GM12878 (cell line): ENCODE measurements around the gene TMPRSS9. TPM values are rescaled to one million over a fixed set of nuclear protein-coding genes. Genes with fewer than 3 reads are reported as not detected.

Experiments
- ATAC-seq: fragments of 200-7000 bp; cut with Tn5 transposase; 3 replicates; pipeline ENCODE4 v1.9.1; 2020; ENCODE audit warnings: mild to moderate bottlenecking, moderate library complexity
- BruUV-seq: library from RNA; stranded (reverse); fragments of 400-500 nt; replicated peaks from 2 replicates; lab custom pipeline; 2021; lab: Mats Ljungman, UMichigan
- CTCF ChIA-PET: fragments of 300-600 bp; sonication (Branson Sonifier 250); formaldehyde crosslinking; extraction: SDS; loops from one replicate; lab custom pipeline; 2021; ENCODE audit warnings: inconsistent platforms; lab: Yijun Ruan, JAX
- POLR2A ChIA-PET: fragments of 350-600 bp; formaldehyde crosslinking; extraction: SDS; loops from one replicate; lab custom pipeline; 2021; ENCODE audit warnings: inconsistent platforms; lab: Charles Lee
- RAD21 ChIA-PET: fragments of 300-600 bp; sonication (Branson Sonifier 250); formaldehyde crosslinking; loops from one replicate; lab custom pipeline; 2023; ENCODE audit warnings: antibody characterized with exemption; ENCODE audit not compliant: unreplicated experiment; lab: Charles Lee
- SMC1A ChIA-PET: fragments of 300-600 bp; sonication (Branson Sonifier 250); formaldehyde crosslinking; loops from one replicate; lab custom pipeline; 2023; ENCODE audit not compliant: unreplicated experiment, uncharacterized antibody; lab: Charles Lee
- DNase-seq: peaks from one replicate; pipeline ENCODE4 v3.0.0-alpha.2; 2011; ENCODE audit warnings: low read depth, low spot score
- FAIRE-seq: peaks from 3 replicates; lab custom pipeline; 2011; peaks lifted over from hg19 to GRCh38; lab: Jason Lieb, UNC
- H2AFZ ChIP-seq: 2 replicates; pipeline ENCODE4 v1.6.0; 2011; ENCODE audit warnings: low read depth, low read length, control low read depth; ENCODE audit not compliant: control insufficient read depth
- H3K27ac ChIP-seq: 2 replicates; pipeline ENCODE4 v1.5.1; 2011; ENCODE audit warnings: control low read depth; ENCODE audit not compliant: control insufficient read depth, insufficient read depth
- H3K27me3 ChIP-seq, 2 experiments: replicated peaks in 1 of 2; 2 replicates each; pipeline versions ENCODE4 v1.6.0 to v1.6.1; 2011; ENCODE audit warnings: low read length in 1 of 2; ENCODE audit not compliant: control insufficient read depth in 2 of 2, insufficient read depth in 2 of 2
- H3K36me3 ChIP-seq, 2 experiments: 2 replicates each; pipeline ENCODE4 v1.5.1; 2011; ENCODE audit warnings: low read length in 1 of 2; ENCODE audit not compliant: control insufficient read depth in 2 of 2, insufficient read depth in 2 of 2
- H3K4me1 ChIP-seq: 2 replicates; pipeline ENCODE4 v1.6.1; 2011; ENCODE audit warnings: mild to moderate bottlenecking, low read length, moderate library complexity, mixed read lengths; ENCODE audit not compliant: control insufficient read depth, insufficient read depth
- H3K4me2 ChIP-seq: 2 replicates; pipeline ENCODE4 v1.6.0; 2011; ENCODE audit warnings: control low read depth; ENCODE audit not compliant: control insufficient read depth, insufficient read depth
- H3K4me3 ChIP-seq: fragments of 200-600 bp; sonication (generic); 2 replicates; pipeline ENCODE4 v1.5.1; 2016
- H3K79me2 ChIP-seq: 2 replicates; pipeline ENCODE4 v1.6.0; 2011; ENCODE audit warnings: low read length; ENCODE audit not compliant: control insufficient read depth, insufficient read depth
- H3K9ac ChIP-seq: 2 replicates; pipeline ENCODE4 v1.8.0; 2011; ENCODE audit warnings: low read length, control low read depth, mixed read lengths; ENCODE audit not compliant: control insufficient read depth, insufficient read depth
- H3K9me3 ChIP-seq: replicated peaks from 3 replicates; pipeline ENCODE4 v1.5.1; 2011; ENCODE audit warnings: mild to moderate bottlenecking, low read length; ENCODE audit not compliant: control insufficient read depth, insufficient read depth
- H4K20me1 ChIP-seq: 2 replicates; pipeline ENCODE4 v1.6.0; 2011; ENCODE audit not compliant: control insufficient read depth, insufficient read depth
- CHD4 ChIP-seq: fragments of 200-600 bp; sonication (generic); IDR thresholded peaks from 2 replicates; pipeline ENCODE4 v1.6.1; 2016; ENCODE audit warnings: mild to moderate bottlenecking
- EED ChIP-seq: sonication (generic); IDR thresholded peaks from 2 replicates; pipeline ENCODE4 v1.6.1; 2016; ENCODE audit warnings: antibody characterized with exemption, low read depth
- JUND ChIP-seq: IDR thresholded peaks from 2 replicates; pipeline ENCODE4 v1.6.1; 2012; ENCODE audit warnings: low read depth, mild to moderate bottlenecking, low read length, improper control_type of control experiment, moderate library complexity
- MEF2A ChIP-seq: IDR thresholded peaks from 2 replicates; pipeline ENCODE4 v1.6.1; 2011; ENCODE audit warnings: low read depth, mild to moderate bottlenecking, low read length, moderate library complexity; ENCODE audit not compliant: insufficient read depth
- NFXL1 ChIP-seq: fragments of 450-650 bp; IDR thresholded peaks from 2 replicates; pipeline ENCODE4 v1.6.1; 2017; ENCODE audit warnings: antibody characterized with exemption, mild to moderate bottlenecking, borderline replicate concordance
- PAX5 ChIP-seq: IDR thresholded peaks from 2 replicates; pipeline ENCODE4 v1.6.1; 2011; ENCODE audit warnings: low read depth, low read length, borderline replicate concordance
- SMAD5 ChIP-seq: IDR thresholded peaks from 2 replicates; pipeline ENCODE4 v1.6.1; 2016; ENCODE audit warnings: antibody characterized with exemption, low read depth
- USF1 ChIP-seq: IDR thresholded peaks from 2 replicates; pipeline ENCODE4 v1.6.1; 2011; ENCODE audit warnings: borderline replicate concordance, low read depth, mild to moderate bottlenecking, moderate library complexity, mixed read lengths, low read length; ENCODE audit not compliant: insufficient read depth; ENCODE audit errors: extremely low read length
- ZBTB4 ChIP-seq: fragments of 450-650 bp; formaldehyde crosslinking; IDR thresholded peaks from 2 replicates; pipeline ENCODE4 v1.4.0; 2022; ENCODE audit warnings: mild to moderate bottlenecking, moderate library complexity
- WGBS: methylation state at CpG from one replicate; pipeline ENCODE4 v1.1.6; 2016; ENCODE audit warnings: low lambda C conversion rate; ENCODE audit not compliant: insufficient replicate concordance, insufficient coverage; ENCODE audit errors: missing lambda C conversion rate; 5-methylcytosine and 5-hydroxymethylcytosine counted together
- in situ Hi-C: fragments of 300-500 bp; cut with MboI; formaldehyde crosslinking; loops from 9 replicates; pipeline ENCODE4 v1.14.3; 2018; ENCODE audit warnings: mixed read lengths
- intact Hi-C: fragments of 100-400 bp; cut with micrococcal nuclease; formaldehyde crosslinking; loops from one replicate; pipeline ENCODE4 v1.14.2; 2022; ENCODE audit not compliant: unreplicated experiment
- polyA plus RNA-seq, 11 experiments: library from polyadenylated mRNA; depleted of rRNA in 4 of 11; unstranded in 6 of 11; stranded (reverse) in 5 of 11; fragments of >200 nt; fragmentation: Nextera tagmentation in 4 of 11; fragmentation: Illumina TruSeq in 1 of 11; extraction: Ambion mirVana in 4 of 11; extraction: Trizol in 1 of 11; gene quantifications; 1 replicate in 1 of 11; 2 replicates in 10 of 11; pipeline versions ENCODE4 v1.2.1 to v1.2.3, GENCODE V29; 2011 to 2016; ENCODE audit warnings: inconsistent platforms in 2 of 11, missing spikeins in 2 of 11, low read depth in 1 of 11
- total RNA-seq, 4 experiments: library from RNA; depleted of rRNA in 3 of 4; stranded (reverse); fragments of >200 nt in 3 of 4; fragmentation: Illumina TruSeq in 1 of 4; extraction: Trizol in 1 of 4; gene quantifications; 2 replicates each; pipeline versions ENCODE4 v1.2.1 to v1.2.3, GENCODE V29; 2013 to 2021

The TMPRSS9 gene
- total and polyA plus RNA-seq, 10 of the 15 experiments (the other 5 are each of a cell fraction or from before 2014, with no cell fraction given), result 0.24 TPM; not detected in 9

GRCh38 chr19:2387367-2388288 is 27.6 kb downstream of the TMPRSS9 start:
- H2AFZ ChIP-seq, result no peak overlapping the region
- no peak for DNase-seq
- H3K4me2 ChIP-seq, result no peak overlapping the region
- H3K27me3 ChIP-seq, result no peaks in the 10 kb centered on the region; a peak in 1 of 4 replicates
- no peak overlapping the region for H3K4me3 ChIP-seq
- POLR2A ChIA-PET, result no interaction called here
- H3K4me1 ChIP-seq, result peaks cover 4% of the 10 kb centered on the region; the same call in 1 of the 2 replicates
- TF ChIP-seq JUND (no peak), EED (no peak), CHD4 (no peak), PAX5 (no peak), ZBTB4 (no peak), USF1 (no peak), SMAD5 (no peak), NFXL1 (no peak), MEF2A (no peak)
- TF ChIP-seq, all 136 proteins: peak for 0
- ChIA-PET SMC1A (no interaction called here), CTCF (interaction anchor here (0.6 to 0.7 kb wide), 2 partner anchors 232 to 237 kb away, joined by 3 read pairs; no protein-coding TSS in a partner anchor), RAD21 (interaction anchor here (0.6 to 1.4 kb wide), 3 partner anchors 18 to 113 kb away, joined by 3 to 4 read pairs (median 4); no protein-coding TSS in a partner anchor)
- intact Hi-C loops (no loop called here), in situ Hi-C loops (no loop called here)
- FAIRE-seq (no peak), ATAC-seq (no peak)
- Histone ChIP-seq H3K9ac (no peak overlapping the region), H3K36me3 (no peaks in the 10 kb centered on the region), H3K79me2 (no peaks in the 10 kb centered on the region), H3K9me3 (no peaks in the 10 kb centered on the region; the same call in 2 of the 3 replicates), H3K27ac (no peak overlapping the region), H4K20me1 (no peaks in the 10 kb centered on the region)
- 60% methylated on average over 20 of the region's 20 CpGs for WGBS
- BruUV-seq, result no TSS peak
